PC-9 (cell line): ENCODE data around the gene HJV. TPM values are rescaled to one million over a fixed set of nuclear protein-coding genes. Genes with fewer than 3 reads are reported as not detected.

Source experiments
- BruUV-seq: library from RNA; stranded (reverse); fragments of 400-500 nt; replicated peaks from 2 replicates; lab custom pipeline; 2021; lab: Mats Ljungman, UMichigan
- CTCF ChIA-PET: fragments of 300-600 bp; sonication (Branson Sonifier 250); formaldehyde crosslinking; loops from one replicate; lab custom pipeline; 2022; ENCODE audit warnings: antibody characterized with exemption; lab: Charles Lee
- POLR2A ChIA-PET: fragments of 300-600 bp; sonication (Branson Sonifier 250); formaldehyde crosslinking; loops from one replicate; lab custom pipeline; 2022; ENCODE audit warnings: antibody characterized with exemption; ENCODE audit not compliant: unreplicated experiment; lab: Charles Lee
- DNase-seq, 2 experiments: peaks; one replicate each; pipeline versions ENCODE4 v3.0.0 to v3.0.0-alpha.2; 2015 to 2022; ENCODE audit warnings: mixed read lengths in 1 of 2
- H2AFZ ChIP-seq: fragments of 200-600 bp; sonication (generic); 2 replicates; pipeline ENCODE4 v1.8.1; 2017; ENCODE audit warnings: antibody characterized with exemption
- H3F3A ChIP-seq: fragments of 200-600 bp; sonication (generic); 2 replicates; pipeline ENCODE4 v1.8.1; 2017; ENCODE audit warnings: antibody characterized with exemption, mild to moderate bottlenecking, low read depth; ENCODE audit not compliant: insufficient read depth
- H3K27ac ChIP-seq: fragments of 200-600 bp; sonication (generic); 2 replicates; pipeline ENCODE4 v1.6.1; 2016; ENCODE audit warnings: mixed run types
- H3K27me3 ChIP-seq: fragments of 200-600 bp; sonication (generic); 2 replicates; pipeline ENCODE4 v1.6.1; 2016; ENCODE audit warnings: low read depth, mixed run types; ENCODE audit not compliant: insufficient read depth
- H3K36me3 ChIP-seq: fragments of 200-600 bp; sonication (generic); 2 replicates; pipeline ENCODE4 v1.6.1; 2016; ENCODE audit warnings: low read depth, mixed run types
- H3K4me1 ChIP-seq: fragments of 200-600 bp; sonication (generic); replicated peaks from 2 replicates; pipeline ENCODE4 v1.6.1; 2016; ENCODE audit warnings: mixed run types; ENCODE audit not compliant: insufficient read depth
- H3K4me2 ChIP-seq: fragments of 200-600 bp; sonication (generic); 2 replicates; pipeline ENCODE4 v1.6.1; 2017; ENCODE audit warnings: mixed run types
- H3K4me3 ChIP-seq: fragments of 200-600 bp; sonication (generic); 2 replicates; pipeline ENCODE4 v1.6.1; 2016; ENCODE audit warnings: mixed run types
- H3K79me2 ChIP-seq: fragments of 200-600 bp; sonication (generic); 2 replicates; pipeline ENCODE4 v1.6.1; 2017; ENCODE audit warnings: low read depth, mixed run types
- H3K9me2 ChIP-seq: fragments of 200-600 bp; sonication (generic); 2 replicates; pipeline ENCODE4 v1.8.1; 2017; ENCODE audit warnings: mild to moderate bottlenecking; ENCODE audit not compliant: insufficient read depth
- H3K9me3 ChIP-seq: fragments of 200-600 bp; sonication (generic); 2 replicates; pipeline ENCODE4 v1.8.1; 2016; ENCODE audit warnings: low read depth; ENCODE audit not compliant: insufficient read depth
- H4K20me1 ChIP-seq: fragments of 200-600 bp; sonication (generic); 2 replicates; pipeline ENCODE4 v1.8.1; 2017; ENCODE audit not compliant: insufficient read depth
- EZH2 ChIP-seq: fragments of 200-600 bp; sonication (generic); IDR thresholded peaks from 2 replicates; pipeline ENCODE4 v1.8.0; 2017; ENCODE audit warnings: antibody characterized with exemption, low read depth
- intact Hi-C: fragments of 100-400 bp; cut with micrococcal nuclease; formaldehyde crosslinking; loops from one replicate; pipeline ENCODE4 v1.10.0; 2022; ENCODE audit not compliant: unreplicated experiment
- total RNA-seq: library from RNA; stranded (reverse); gene quantifications from 2 replicates; pipeline ENCODE4 v1.2.3, GENCODE V29; 2021
- TF ChIP-seq, protein P1 (sequence below): fragments of 200-600 bp; sonication (generic); conservative IDR thresholded peaks from 2 replicates; pipeline ENCODE4 v1.6.1; 2017; ENCODE audit warnings: mixed run types, antibody characterized with exemption, mild to moderate bottlenecking, moderate library complexity

Gene HJV
- total RNA-seq, 1 experiment from 2014 or later, result not detected

- intact Hi-C loops, result no loop called here
- ChIA-PET POLR2A (interaction anchor here (0.5 to 0.7 kb wide), 4 partner anchors 11 to 45 kb away, joined by 4 to 8 read pairs (median 6); no protein-coding TSS in a partner anchor), CTCF (interaction anchor here (0.7 kb wide), 1 partner anchor 37 kb away, joined by 4 read pairs; no protein-coding TSS in a partner anchor)
- peak in 1 of 2 experiments; percentile 66 for DNase-seq
- Histone ChIP-seq H3K9me3 (no peaks in the 10 kb centered on the region), H3K79me2 (peaks cover 30% of the 10 kb centered on the region), H3F3A (peaks cover 71% of the 10 kb centered on the region), H3K27me3 (no peaks in the 10 kb centered on the region), H3K4me1 (peaks cover 54% of the 10 kb centered on the region), H2AFZ (no peak overlapping the region), H4K20me1 (peaks cover 33% of the 10 kb centered on the region), H3K4me3 (no peak overlapping the region), H3K27ac (peak overlapping the region; percentile 40), H3K4me2 (0 out of 2 replicates have a peak overlapping the region, but pooled peaks have one; percentile 91), H3K9me2 (no peaks in the 10 kb centered on the region), H3K36me3 (peaks cover 33% of the 10 kb centered on the region)
- BruUV-seq, result no TSS peak
- TF ChIP-seq EZH2, result no peak
- TF ChIP-seq, protein P1, sequence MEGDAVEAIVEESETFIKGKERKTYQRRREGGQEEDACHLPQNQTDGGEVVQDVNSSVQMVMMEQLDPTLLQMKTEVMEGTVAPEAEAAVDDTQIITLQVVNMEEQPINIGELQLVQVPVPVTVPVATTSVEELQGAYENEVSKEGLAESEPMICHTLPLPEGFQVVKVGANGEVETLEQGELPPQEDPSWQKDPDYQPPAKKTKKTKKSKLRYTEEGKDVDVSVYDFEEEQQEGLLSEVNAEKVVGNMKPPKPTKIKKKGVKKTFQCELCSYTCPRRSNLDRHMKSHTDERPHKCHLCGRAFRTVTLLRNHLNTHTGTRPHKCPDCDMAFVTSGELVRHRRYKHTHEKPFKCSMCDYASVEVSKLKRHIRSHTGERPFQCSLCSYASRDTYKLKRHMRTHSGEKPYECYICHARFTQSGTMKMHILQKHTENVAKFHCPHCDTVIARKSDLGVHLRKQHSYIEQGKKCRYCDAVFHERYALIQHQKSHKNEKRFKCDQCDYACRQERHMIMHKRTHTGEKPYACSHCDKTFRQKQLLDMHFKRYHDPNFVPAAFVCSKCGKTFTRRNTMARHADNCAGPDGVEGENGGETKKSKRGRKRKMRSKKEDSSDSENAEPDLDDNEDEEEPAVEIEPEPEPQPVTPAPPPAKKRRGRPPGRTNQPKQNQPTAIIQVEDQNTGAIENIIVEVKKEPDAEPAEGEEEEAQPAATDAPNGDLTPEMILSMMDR, result no peak
These were observed 31.2 kb downstream of the HJV start for GRCh38 chr1:145990249-145990855.

DNA sequence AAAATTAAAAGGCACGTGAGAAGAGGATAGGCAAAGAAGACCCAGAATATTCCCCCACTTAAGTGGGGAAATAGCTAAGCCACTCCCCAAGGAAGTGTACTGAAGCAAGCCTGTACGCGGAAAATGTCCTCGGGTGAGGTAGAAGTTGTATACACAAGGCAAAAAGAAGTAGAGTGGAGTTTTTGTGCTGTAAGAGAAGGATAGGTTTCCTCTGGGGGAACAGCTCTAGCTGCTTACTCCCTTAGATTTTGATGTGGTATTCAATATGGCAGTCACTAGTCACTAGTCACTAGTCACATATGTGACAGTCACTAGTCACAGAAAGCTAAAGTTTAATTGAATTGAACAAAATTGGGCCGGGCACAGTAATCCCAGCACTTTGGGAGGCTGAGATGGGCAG, 32.8 kb downstream of the HJV start:
- TF ChIP-seq, protein P1, result no peak
- no peak for TF ChIP-seq EZH2
- POLR2A ChIA-PET, result interaction anchor here (0.6 kb wide), 1 partner anchor 50 kb away, joined by 5 read pairs; no protein-coding TSS in a partner anchor
- CTCF ChIA-PET, result no interaction called here
- Histone ChIP-seq H2AFZ (no peak overlapping the region), H3K27me3 (no peaks in the 10 kb centered on the region), H3K4me3 (no peak overlapping the region), H3K4me2 (no peak overlapping the region), H3K79me2 (peaks cover 14% of the 10 kb centered on the region), H3K36me3 (peaks cover 17% of the 10 kb centered on the region), H3K9me3 (no peaks in the 10 kb centered on the region), H3F3A (peaks cover 61% of the 10 kb centered on the region), H3K4me1 (peaks cover 59% of the 10 kb centered on the region), H3K9me2 (no peaks in the 10 kb centered on the region), H3K27ac (no peak overlapping the region), H4K20me1 (peaks cover 17% of the 10 kb centered on the region)
- no peak for DNase-seq
- intact Hi-C loops, result no loop called here
- no TSS peak for BruUV-seq

- no peak overlapping the region for H3K27ac ChIP-seq
- ChIA-PET CTCF (interaction anchor here (0.7 kb wide), 1 partner anchor 232 kb away, joined by 4 read pairs; no protein-coding TSS in a partner anchor), POLR2A (no interaction called here)
These were observed 33.6 kb downstream of the HJV start for GRCh38 chr1:145987926-145988325.

More at GRCh38 chr1:145987926-145988325, 33.6 kb downstream of the HJV start:
- BruUV-seq, result no TSS peak
- Histone ChIP-seq H3K4me1 (peaks cover 59% of the 10 kb centered on the region), H3K79me2 (peaks cover 6% of the 10 kb centered on the region), H3K9me2 (no peaks in the 10 kb centered on the region), H3K27me3 (no peaks in the 10 kb centered on the region), H2AFZ (no peak overlapping the region), H3K9me3 (no peaks in the 10 kb centered on the region), H4K20me1 (peaks cover 9% of the 10 kb centered on the region; the same call in 1 of the 2 replicates), H3K4me3 (no peak overlapping the region), H3K36me3 (peaks cover 9% of the 10 kb centered on the region), H3K4me2 (no peak overlapping the region), H3F3A (peaks cover 52% of the 10 kb centered on the region)
- DNase-seq, result no peak
- TF ChIP-seq EZH2, result no peak
- TF ChIP-seq, protein P1, result no peak
- intact Hi-C loops, result no loop called here
